NCI-H2196 treated with DMSO at 0.1 percent for 48 hours (cell line): ENCODE measurements around the gene POU2AF3.

ENCODE experiments used
- DNase-seq: peaks from one replicate; lab custom pipeline; 2025; ENCODE audit not compliant: unreplicated experiment; lab: John Stamatoyannopoulos, UW

The POU2AF3 gene

DNA sequence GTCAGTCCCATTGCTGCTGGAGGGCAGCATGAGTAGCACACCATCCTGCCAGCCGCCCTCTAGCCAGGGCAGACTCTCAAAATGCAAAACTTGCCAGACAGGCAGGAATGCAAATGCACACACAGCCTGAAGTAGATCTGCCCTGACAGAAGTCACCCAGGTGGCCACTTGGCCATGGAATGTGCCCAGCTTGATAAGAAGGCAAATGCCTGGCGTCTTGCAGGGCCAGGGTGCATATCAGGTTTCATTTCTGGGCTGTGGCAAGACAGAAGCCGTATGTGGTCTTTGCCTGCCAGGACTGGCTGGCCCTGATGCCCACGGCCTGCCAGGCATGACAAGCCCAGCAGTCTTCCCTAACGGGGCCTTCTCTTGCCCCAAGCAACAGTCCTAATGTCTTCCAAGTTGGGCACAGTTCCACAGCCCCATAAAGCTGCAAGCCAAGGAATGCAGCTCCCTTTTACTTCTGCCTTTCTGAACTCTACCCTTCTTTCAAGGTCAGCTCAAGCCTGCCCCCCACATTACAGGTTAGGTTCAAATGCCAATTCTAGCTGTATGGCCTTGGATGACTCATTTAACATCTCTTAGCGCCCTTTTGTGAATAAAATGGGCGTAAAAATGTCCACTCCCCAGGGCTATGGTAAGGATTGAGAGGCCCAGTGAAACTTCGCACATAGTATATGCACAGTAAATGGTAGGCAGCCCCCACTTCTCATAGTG lies 29.7 kb downstream of the POU2AF3 start:
- DNase-seq: peak; percentile 42

DNA sequence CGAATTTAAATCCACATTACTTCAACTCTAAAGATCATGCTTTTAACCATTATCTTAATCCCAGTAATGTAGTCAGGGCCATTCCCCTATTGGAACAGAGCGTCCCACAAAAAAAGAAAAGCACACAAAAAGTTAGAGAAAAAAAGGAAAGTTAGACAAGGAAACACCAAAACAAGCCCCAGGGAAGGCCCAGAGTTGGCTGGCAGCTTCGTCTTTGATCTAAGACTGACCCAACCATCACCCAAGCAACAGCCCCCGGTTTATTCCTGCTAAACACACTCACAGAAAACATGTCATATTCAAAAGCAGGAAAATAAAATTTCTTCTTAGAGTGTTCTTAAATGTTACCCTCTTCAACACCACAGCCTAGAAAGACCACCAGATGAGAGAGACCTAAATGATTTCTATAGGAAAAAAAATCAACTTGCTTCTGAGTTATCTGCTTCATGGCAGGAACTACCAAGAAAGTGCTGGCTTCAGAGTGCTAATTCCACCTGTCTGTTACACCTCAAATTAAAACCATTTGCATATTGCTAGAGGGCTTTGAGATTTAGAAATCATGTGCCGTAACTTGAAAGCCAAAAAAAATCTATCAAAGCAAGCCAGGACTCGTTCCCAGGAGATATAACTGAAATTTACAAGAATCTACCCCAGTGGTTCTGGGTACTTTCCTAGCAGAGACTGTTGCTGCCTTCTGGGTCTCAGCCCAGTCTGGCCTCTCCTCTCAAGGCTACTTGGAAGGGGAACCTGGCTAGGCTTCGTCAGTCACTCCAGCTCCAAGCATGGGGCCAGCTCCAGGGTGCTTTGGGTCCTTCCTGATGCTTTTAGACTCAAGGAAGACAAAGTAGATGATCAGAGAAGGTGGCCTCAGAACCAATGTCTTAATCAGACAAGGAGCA lies 31.2 kb downstream of the POU2AF3 start:
- DNase-seq: no peak

DNA sequence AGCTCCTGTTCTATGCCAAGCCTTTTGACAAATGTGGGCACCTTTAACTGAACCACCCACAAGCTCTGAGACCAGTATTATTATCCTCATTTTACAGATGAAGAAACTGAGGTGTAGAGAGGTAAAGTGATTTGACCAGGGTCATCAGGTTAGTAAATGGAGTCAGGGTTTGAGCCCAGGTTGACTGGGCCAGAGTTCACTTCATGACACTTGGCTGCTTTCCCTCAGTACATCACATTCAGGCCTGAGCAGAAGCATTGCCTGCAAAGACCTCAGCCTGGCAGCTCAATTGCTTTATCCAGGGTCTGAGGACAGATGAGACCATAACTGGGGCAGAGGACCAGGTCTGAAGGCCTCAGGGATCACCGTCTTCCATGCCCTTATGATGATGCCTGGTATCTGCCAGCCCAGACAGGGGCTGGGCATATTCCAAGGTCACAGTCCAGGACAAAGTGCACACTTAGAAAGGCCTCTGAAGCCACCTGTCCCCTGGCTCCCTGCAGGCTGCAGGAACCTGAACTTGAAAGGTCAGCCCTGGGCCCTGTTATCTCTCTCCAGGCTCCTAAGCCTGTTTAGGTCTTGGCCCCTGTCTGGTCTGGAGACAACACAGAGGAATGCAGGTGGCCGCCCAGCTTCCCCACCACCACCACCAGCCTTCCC lies 32.0 kb downstream of the POU2AF3 start:
- DNase-seq: no peak

DNA sequence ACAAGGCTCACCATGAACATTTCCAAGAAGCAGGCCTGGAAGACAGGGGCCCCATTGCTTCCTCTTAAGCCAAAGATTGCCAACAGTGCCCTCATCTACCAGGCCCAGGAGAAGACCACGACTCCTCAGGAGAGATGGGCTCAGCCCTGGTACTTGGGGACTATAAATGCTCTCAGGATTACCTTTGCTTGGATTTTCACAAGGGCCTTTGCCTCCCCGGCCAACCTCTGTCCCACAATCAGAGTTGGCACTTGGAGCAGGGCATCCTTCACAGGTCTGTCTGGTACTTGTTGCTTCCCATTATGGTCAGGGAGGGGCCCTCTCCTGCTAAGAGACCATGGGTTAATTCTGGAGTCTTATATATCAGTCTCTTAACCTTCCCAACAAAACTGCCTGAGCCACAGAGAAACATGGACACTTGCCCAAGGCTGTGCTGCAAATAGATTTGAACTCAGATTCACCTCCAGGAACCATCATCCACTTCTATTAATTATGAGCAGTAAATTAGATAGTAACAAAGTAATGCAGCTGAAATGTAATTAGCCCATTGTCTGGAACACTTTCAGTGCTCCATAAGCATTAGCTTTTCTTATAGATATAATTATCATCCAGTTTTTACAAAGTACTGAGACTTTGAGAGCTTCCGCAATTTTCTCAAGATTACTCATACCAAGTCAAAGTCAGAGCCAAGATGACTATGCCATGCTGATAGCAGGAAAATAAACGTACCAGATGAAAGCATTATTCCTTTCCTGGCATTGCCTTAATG lies 33.5 kb downstream of the POU2AF3 start:
- no peak for DNase-seq

DNA sequence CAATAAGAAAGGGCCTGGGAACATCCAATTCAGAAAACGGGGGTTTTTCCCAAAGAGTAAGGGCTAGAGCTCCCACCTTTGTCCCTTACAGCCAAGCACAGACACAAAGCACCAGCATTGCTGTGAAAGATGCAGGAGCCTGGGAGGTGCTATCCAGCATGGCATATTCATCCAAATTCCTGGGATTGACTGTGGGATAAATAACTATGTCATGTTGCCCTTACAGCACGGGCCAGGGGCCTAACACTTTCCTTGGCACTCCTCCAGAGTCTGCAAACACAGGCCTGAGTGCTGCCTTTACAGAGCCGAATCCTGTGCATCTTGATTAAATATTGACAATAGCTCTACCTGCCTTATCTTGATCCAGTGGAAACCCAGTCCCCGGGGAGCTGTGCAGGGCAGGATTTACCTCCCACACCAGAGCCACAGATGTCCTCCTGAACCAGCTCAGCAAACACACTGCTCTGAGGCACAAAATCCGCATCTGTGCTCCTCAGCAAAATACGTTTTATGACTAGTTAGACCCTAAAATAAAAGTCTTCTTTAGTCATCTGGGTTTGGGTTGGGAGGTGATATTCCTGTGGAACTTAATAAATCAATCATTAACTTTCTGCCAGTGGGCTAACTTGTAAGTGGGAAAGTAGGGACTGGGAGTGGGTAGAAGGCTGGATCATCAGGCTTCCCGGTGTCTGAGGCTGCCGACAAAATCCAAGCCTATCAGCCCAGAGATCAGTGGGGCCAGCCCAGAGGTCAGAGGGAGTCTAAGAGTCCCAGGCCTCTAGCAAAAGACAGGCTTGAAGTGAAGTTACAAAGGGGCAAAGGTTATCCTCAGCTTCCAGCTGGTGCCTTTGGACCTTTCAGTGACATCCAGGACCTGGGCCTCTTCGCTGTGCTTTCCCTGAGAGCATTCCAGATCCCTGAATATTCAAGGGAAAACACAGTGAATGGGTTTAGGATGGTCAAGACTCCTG lies 36.5 kb downstream of the POU2AF3 start:
- DNase-seq: peak; percentile 75

DNA sequence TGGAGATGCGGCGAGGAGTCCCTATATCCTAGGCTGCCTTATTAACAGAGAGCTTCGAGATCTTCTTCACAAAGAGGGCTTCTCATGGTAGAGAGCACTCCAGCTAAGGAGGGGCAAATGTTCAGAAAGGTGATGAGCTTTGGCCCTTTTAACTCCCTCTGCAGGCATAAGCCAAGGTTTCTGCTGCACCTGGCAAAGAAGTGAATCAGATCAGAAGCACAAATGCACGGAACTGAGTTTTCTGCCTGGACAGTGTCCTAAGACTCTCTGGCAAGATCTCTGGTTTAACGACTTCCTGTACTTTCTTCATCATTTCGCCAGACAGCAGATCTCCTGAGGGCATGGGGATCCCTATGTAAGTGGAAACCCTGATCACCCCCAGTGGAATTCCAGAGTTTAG lies 37.2 kb downstream of the POU2AF3 start:
- no peak for DNase-seq

DNA sequence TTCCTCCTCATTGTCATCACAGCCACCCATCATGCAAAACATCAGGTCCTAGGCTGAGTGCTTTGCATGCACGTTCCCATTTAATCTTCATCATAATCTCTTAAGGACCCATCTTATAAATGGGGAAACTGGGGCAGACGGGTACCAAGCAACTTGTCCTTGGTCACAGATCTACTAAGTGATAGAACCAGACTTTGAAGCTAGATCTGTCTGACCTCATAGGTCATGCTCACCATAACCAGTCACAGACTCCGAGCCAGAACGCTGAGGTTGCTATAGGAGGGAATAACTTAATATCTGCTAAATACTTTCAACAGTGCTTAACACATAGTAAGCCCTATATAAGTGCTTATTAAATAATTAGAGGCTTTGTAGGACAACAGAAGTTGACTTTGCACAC lies 37.7 kb downstream of the POU2AF3 start:
- DNase-seq: no peak

DNA sequence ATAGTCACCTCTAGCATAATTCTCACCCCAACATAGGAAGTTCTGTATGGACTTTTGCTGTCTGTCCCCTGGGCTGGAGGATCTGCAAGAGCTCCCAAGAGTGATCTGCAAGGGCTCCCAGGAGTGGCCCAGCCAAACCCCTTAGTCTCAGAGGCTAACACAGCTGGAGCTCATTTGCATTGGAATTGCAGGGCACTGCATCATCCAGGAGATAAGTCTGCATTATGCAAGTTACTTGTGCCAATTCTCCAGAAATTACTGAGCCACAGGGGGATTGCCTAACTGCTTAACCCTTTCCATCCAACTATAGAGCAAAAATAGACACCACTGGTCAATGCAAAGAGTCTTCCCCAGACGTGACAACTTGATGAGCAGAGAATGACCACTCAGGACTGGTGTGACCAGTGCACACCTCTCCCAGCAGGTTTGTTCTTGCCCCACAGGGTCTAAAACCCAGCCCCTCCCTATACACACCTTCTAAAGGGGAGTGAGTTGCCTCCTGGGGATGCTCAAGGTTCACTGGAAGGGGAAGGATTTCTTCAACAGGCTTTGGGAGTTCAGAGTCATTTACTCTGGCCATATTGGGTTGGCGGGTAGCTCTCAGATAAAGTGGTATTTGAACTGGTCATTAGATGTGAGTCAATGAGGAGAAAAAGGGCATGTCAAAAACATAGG lies 38.4 kb downstream of the POU2AF3 start:
- no peak for DNase-seq

DNA sequence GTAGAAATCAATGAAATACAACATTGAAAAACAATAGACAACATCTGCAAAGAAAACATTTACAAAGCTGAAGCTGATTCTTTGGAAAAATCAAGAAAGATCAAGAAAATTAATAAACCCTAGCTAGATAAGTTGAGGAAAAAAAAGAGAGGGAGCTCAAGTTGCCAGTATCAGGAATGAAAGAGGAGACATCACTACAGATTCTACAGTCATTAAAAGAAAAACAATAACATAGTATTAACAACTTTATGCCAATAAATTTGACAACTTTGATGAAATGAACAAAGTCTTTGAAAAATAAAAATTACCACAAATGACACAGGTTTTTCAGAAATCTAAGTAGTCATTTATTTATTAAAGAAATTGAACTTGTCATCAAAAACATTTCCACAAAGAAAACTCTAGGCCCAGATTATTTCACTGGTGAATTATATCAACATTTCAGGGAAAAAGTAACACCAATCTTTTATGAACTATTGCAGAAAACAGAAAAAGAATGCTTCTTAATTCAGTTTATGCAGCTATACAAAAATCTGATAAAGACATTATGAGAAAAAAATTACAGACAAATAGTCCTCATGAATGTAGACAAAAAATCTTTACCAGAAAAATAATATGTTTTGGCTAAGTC lies 41.5 kb downstream of the POU2AF3 start:
- no peak for DNase-seq

DNA sequence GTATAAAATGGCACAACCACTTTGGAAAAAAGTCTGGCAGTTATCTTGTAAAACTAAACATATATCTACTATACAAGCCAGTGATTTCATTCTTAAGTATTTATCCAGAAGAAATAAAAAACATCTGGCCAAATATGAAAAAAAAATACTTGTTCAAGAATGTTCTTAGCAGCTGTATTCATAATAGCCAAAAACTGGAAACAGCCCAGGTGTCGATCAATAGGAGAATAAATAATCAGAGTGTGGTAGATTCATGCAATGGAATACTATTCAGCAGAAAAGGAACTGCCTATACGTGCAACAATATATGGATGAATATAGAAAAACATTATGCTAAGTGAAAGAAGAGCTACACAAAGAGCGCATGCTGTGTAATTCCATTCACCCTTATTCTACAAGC lies 44.0 kb downstream of the POU2AF3 start:
- no peak for DNase-seq

DNA sequence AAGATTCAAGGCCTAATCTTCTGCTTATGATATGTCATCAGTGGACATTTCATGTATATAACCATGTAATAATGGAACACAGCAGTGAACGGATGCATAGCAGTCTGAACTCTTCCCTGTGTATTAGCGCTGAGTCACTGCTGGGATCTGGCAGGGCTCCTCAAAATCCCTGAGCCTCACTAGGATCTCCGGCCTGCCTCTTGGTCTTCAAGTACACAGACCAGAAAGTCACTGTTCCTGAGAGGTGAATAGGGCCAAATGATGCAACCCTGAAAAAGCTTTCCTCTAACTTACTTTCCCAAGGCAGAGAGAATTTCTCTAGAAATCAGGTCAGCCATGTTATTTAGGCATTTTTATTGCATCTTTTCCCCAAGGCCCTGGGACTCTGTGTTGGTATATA lies 45.7 kb downstream of the POU2AF3 start:
- no peak for DNase-seq

DNA sequence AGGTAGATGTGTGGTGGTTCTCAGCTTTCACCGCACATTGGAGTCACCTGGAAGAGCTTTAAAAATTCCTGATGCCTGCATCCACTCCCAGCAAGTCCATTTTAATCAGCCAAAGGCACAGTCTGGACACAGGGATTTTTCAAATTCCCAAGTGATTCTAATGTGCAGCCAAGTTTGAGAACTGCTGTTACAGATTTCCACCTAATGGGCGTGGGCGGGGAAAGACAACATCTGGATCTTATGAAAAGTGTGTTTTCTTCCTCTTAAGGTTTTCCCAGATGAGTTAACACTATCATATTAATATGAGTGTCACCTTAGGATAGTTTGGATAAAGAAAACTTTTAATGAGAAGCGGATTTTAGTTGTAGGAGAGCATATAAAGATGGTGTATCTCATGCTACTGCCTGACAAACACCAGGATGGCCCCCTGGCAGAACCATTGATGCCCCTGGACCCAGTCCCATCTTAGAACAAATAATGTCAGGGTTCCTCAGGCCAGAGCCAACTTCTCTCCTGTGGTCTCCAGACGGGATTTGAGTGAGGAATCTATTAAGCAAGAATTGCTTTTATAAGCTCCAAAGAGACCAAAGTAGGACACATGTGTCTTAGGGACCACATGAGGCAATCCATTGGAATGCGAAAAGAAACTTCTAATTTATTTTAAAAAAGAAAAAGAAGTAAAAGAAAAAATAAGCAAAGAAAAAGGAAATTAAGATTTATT lies 48.8 kb downstream of the POU2AF3 start:
- DNase-seq: no peak

DNA sequence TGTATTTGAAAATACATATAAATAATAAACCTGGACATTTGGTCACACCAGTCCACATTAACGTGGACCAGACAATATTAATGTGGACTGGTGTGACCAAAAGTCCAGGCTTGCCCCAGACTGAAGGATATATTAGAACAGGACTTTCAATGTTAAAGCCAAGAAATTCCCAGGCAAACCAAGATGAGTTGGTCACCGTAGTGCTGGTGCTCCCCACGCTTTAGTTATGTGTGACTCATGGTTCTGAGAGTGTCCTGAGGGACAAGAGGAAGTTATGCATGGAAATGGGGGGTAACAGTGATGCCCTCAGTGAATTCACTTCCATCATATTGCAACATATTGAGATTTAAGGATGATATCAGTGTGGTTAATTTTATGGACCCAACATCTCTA lies 49.4 kb downstream of the POU2AF3 start:
- no peak for DNase-seq

DNA sequence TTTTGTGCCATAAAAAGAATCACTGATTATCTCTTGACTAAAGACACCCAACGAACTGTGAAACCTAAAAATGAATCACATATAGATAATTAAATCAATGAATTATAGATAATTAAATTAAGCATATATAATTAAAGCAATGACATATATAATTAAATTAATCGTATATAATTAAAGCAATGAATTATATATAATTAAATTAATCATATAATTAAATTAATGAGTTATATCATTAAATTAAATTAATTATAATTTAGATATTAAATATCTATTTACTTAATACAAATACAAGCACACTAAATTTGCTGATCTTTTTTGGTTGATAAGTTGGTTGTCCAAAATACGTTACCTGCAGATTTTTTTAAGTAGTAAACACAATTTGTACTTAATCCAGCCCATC lies 49.8 kb downstream of the POU2AF3 start:
- DNase-seq: no peak

DNA sequence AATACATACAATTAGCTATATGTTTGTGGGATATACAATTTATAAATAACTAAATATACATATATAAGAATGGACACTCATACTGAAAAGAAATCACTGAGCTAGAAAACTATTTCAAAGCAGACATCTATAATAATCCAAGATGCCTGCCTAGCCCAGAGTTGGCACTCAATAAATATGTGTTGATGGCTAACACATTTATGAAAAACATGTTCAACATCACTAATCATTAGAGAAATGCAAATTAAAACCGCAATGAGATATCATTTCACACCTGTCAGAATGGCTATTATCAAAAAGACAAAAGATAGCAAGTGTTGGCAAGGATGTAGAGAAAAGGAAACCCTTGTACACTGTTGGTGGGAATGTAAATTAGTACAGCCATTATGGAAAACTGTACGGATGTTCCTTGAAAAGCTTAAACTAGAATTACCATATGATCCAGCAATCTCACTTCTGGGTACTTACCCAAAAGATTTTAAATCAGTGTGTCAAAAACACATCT lies 50.9 kb downstream of the POU2AF3 start:
- no peak for DNase-seq

DNA sequence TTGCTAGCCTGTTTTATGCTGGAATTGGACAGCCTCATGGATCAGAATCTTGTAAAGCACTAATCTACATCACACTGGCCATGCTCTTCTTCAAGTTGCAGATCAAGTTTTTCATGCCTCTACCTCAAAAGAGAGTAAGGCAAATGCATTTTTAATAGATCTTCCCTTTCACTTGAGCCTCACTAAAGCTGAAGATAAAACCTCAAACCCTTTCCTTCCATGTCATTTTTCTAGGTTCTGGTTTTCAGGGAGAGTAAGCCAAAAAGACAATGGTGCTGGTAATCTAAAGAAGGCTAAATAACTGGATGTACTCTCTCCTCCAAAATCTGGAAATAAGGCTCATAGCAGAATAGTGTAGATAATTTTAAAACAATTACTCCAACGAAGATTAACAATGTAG lies 52.5 kb downstream of the POU2AF3 start:
- DNase-seq: no peak

DNA sequence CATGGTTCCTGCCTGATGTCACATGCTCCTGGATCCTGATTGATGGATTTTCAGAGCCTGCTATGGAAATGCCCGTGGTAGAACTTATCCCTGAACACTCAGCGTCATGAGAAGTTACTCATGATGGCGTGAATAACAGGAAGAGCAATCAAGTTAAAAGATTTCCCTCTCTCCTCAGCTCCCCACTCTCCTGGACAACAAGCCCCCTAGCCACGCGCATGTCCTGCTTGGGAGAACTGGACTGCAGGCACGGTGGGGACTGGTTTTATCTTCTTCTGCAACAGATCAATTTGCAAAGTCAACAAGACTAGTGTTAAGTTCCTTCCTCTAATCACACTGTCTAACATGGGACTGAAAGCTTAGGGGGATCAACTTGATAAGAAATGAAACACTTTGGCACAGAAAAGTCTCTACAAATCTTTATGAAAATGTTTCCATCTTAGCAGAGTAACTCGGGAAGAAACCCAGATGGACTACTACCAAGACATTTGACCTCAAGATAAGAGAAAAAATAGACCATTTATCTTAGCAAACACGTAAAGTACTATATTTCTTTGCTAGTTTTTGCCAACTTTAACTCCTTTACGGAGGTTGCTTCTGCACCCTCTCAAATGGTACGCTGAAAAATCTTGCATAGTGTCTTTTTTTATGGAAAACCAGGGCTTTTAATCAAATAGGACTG lies 53.2 kb downstream of the POU2AF3 start:
- DNase-seq: no peak
